Erythroblast (primary cell): ENCODE data around the gene NLGN4Y.

Experiments
- GATA1 ChIP-seq: IDR thresholded peaks from 2 replicates; pipeline ENCODE4 v1.6.1; 2011; ENCODE audit warnings: low read depth, mild to moderate bottlenecking, control low read depth, low read length, moderate library complexity
- POLR2A ChIP-seq: IDR thresholded peaks from 2 replicates; pipeline ENCODE4 v1.6.1; 2011; ENCODE audit warnings: mild to moderate bottlenecking, low read length

GRCh38 chrY:14871971-14872370, 347.6 kb downstream of the NLGN4Y start:
- TF ChIP-seq POLR2A (no peak), GATA1 (no peak)
